Measurements from ENCODE around the gene ZBTB20. TPM values are rescaled to one million over a fixed set of nuclear protein-coding genes. Genes with fewer than 3 reads are reported as not detected.
A peak's percentile ranks its signal among the peaks of the same experiment; 100 is the strongest.

The ZBTB20 gene
- total and polyA plus RNA-seq, 10 donors = 0.32 to 89.7 (median 71.8) TPM

DNA sequence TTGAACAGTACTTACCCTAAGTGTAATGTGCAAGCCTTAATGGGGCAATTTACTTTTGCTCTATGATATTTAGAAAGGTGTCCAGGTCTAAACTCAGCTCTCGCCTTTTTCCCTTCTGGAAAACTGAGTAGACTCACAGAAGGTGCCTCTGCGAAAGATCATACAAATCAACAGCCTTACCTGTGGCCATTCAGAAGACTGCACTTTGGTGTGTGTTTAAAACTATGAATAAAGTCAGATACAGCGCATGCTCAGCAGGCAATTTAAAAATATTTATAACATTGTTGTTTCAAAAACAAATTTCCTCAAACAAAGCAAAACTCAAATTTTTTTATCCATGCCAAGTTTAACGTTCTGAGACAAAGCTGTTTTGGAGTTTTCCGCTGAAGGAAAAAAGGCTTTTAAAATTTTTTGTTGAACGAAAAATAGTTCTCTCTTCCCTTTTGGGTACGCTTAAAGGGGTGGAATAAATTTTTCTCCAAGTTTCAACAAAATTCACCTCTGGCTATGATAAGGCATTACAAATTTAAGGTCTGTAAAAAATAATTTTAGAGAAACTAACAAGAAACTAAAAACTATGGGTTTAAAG, 697.0 kb downstream of the ZBTB20 start:
- Histone ChIP-seq H3K27me3 (replicated peaks in 1 of 7) (no peaks in the 10 kb centered on the region), H3K9me3 (no peaks in the 10 kb centered on the region), H3K27ac (peak overlapping the region in 6 of 8 donors; percentile 41 to 80 (median 73)), H3K36me3 (no peaks in the 10 kb centered on the region), H3K4me1 (peaks cover 0 to 58% (median 27%) of the 10 kb centered on the region in 6 donors), H3K4me3 (peak overlapping the region in 2 of 8 donors; percentile 4 to 38)
- intact Hi-C loops (cut with DNase I; ENCODE audit: low total_unique reads) = no loop called here
- no peak for DNase-seq
- 79 to 88% (median 86%) methylated on average over 7 of the region's 7 CpGs for WGBS, 5 donors
- TF ChIP-seq, protein P1, sequence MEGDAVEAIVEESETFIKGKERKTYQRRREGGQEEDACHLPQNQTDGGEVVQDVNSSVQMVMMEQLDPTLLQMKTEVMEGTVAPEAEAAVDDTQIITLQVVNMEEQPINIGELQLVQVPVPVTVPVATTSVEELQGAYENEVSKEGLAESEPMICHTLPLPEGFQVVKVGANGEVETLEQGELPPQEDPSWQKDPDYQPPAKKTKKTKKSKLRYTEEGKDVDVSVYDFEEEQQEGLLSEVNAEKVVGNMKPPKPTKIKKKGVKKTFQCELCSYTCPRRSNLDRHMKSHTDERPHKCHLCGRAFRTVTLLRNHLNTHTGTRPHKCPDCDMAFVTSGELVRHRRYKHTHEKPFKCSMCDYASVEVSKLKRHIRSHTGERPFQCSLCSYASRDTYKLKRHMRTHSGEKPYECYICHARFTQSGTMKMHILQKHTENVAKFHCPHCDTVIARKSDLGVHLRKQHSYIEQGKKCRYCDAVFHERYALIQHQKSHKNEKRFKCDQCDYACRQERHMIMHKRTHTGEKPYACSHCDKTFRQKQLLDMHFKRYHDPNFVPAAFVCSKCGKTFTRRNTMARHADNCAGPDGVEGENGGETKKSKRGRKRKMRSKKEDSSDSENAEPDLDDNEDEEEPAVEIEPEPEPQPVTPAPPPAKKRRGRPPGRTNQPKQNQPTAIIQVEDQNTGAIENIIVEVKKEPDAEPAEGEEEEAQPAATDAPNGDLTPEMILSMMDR (IDR thresholded peaks at IDR 0.05 in 8 of 11, conservative IDR thresholded peaks at IDR 0.05 in 3 of 11) = peak in 2 of 11 experiments; percentile 8 to 15
- no peak for TF ChIP-seq POLR2AphosphoS5 (IDR thresholded peaks at IDR 0.05)

DNA sequence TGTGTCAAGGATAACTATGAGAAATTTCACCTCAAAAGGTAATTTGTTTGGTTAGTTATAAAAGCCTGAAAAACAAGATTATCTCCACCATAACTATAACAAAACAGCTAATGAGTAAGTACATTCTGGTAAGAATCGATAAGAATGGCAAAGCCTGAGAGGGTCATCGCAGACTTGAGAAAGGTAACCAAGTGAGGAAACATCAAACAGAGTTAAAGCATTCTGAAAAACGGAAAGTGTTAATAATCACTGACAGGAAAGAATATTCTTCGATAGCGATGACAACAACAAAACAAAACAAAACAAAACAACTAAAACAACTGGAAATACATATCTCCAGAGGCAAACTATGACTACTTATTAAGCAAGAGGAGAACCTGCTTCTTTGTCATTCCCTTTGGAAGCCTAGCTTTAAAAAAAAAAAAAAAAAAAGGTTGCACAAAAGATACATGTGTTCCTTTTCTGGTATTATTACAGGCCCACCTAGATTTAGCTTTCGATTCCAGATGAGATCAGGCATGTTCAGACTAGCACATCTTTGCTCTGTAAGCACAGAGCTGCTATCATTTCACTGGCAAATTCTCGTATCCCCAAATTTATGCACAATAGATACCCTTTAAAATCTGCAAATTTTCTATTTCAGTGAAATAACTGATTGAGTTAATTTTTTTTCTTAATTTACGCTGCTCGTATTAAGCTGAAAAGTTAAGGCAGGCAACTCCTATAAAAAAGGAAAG, 697.6 kb downstream of the ZBTB20 start:
- Histone ChIP-seq H3K9me3 (no peaks in the 10 kb centered on the region), H3K4me3 (peak overlapping the region in 2 of 8 donors; percentile 4 to 38), H3K27ac (peak overlapping the region in 6 of 8 donors; percentile 41 to 80 (median 73)), H3K36me3 (no peaks in the 10 kb centered on the region), H3K27me3 (replicated peaks in 1 of 7) (no peaks in the 10 kb centered on the region), H3K4me1 (peaks cover 0 to 51% (median 20%) of the 10 kb centered on the region in 6 donors)
- WGBS, 5 donors = 75 to 88% (median 86%) methylated on average over 9 of the region's 9 CpGs
- intact Hi-C loops (cut with DNase I; ENCODE audit: low total_unique reads) = no loop called here
- no peak for DNase-seq
- TF ChIP-seq POLR2AphosphoS5 (IDR thresholded peaks at IDR 0.05) = no peak
- TF ChIP-seq, protein P1 (IDR thresholded peaks at IDR 0.05 in 8 of 11, conservative IDR thresholded peaks at IDR 0.05 in 3 of 11) = no peak
- TF ChIP-seq POLR2A (IDR thresholded peaks at IDR 0.05) = no peak

DNA sequence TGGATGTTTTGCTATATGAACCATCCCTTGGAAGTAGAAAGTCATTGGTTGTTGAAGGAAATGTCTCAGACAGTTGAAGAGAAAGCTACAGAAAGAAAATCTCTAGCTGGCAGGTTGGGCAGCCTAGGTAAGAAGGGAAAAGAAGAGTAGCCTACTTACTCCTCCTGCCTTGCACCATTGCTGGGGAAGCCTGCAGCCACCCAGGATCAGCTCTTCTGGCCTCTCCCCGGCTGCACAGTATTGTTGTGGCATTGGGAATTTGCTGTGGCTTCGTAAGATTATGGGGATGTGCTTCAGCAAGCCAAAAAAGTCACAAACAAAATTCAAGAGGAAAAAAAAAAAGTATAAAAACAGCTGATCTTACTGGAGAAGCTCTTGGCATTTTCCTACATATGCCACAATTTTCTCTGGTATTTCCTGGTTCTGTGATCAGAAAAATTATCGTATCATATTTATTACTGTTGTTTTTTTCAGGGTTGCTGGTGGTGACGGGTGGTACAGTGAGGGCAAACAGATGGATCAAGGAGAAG, 699.1 kb downstream of the ZBTB20 start:
- WGBS, 5 donors = 86 to 94% (median 88%) methylated on average over 4 of the region's 4 CpGs
- TF ChIP-seq, protein P1 (IDR thresholded peaks at IDR 0.05 in 8 of 11, conservative IDR thresholded peaks at IDR 0.05 in 3 of 11) = no peak
- TF ChIP-seq POLR2AphosphoS5 (IDR thresholded peaks at IDR 0.05) (no peak), POLR2A (IDR thresholded peaks at IDR 0.05) (no peak)
- Histone ChIP-seq H3K27me3 (replicated peaks in 1 of 7) (no peaks in the 10 kb centered on the region), H3K4me1 (peaks cover 0 to 38% (median 14%) of the 10 kb centered on the region in 6 donors), H3K4me3 (no peak overlapping the region), H3K9me3 (no peaks in the 10 kb centered on the region), H3K27ac (no peak overlapping the region), H3K36me3 (no peaks in the 10 kb centered on the region)
- no peak for DNase-seq
- intact Hi-C loops (cut with DNase I; ENCODE audit: low total_unique reads) = no loop called here

DNA sequence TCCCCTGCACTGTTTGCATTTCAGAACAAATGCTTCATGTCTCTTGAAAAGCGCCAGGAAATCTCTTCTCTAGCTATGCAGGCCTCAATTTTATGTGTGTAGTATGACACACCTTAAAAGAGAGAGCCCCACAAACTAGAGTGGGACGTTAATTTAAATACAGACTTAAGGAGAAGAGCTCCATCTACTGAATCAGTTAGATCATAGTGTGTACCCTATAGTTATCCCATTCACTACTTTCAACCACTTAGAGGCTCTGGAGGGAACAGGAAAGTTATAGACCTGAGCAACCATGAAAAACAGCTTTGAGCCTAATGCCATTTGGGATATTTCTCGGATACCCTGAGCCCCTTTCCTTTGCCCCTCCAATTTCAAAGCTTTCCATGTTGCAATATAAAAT, 699.5 kb downstream of the ZBTB20 start:
- 80 to 89% (median 87%) methylated on average over 3 of the region's 3 CpGs for WGBS, 5 donors
- Histone ChIP-seq H3K36me3 (no peaks in the 10 kb centered on the region), H3K27me3 (replicated peaks in 1 of 7) (no peaks in the 10 kb centered on the region), H3K4me1 (peaks cover 0 to 38% (median 13%) of the 10 kb centered on the region in 6 donors), H3K9me3 (no peaks in the 10 kb centered on the region), H3K27ac (no peak overlapping the region), H3K4me3 (no peak overlapping the region)
- no peak for DNase-seq
- TF ChIP-seq POLR2AphosphoS5 (IDR thresholded peaks at IDR 0.05) (no peak), POLR2A (IDR thresholded peaks at IDR 0.05) (no peak)
- TF ChIP-seq, protein P1 (IDR thresholded peaks at IDR 0.05 in 8 of 11, conservative IDR thresholded peaks at IDR 0.05 in 3 of 11) = no peak
- intact Hi-C loops (cut with DNase I; ENCODE audit: low total_unique reads) = no loop called here

Data from spleen (tissue), 11 donors.